T-cell (primary cell): ENCODE measurements around the gene DTNB. TPM values are rescaled to one million over a fixed set of nuclear protein-coding genes. Genes with fewer than 3 reads are reported as not detected.
"Not testable (repeated sequence)": the region's sequence is repeated elsewhere in the genome, so short reads cannot be mapped to it uniquely, and the experiment has no call there.

ENCODE experiments used
- ATAC-seq, 4 experiments: fragments of 200-7000 bp in 3 of 4; fragments of 150-1000 bp in 1 of 4; cut with Tn5 transposase; replicated peaks in 1 of 4; 1 replicate in 3 of 4; 2 replicates in 1 of 4; pipeline ENCODE4 v1.10.0; 2021; ENCODE audit warnings: moderate library complexity in 3 of 4, mild to moderate bottlenecking in 2 of 4, moderate number of reproducible peaks in 1 of 4
- CTCF ChIA-PET, 2 donors: fragments of 300-600 bp; sonication (Branson Sonifier 250); formaldehyde crosslinking; loops; one replicate each; lab custom pipeline; 2022; ENCODE audit warnings: antibody characterized with exemption in 2 of 2; lab: Charles Lee
- POLR2A ChIA-PET, 2 donors: fragments of 300-600 bp; sonication (Branson Sonifier 250); formaldehyde crosslinking; loops; one replicate each; lab custom pipeline; 2022; ENCODE audit warnings: antibody characterized with exemption in 2 of 2; lab: Charles Lee
- DNase-seq, 35 experiments: peaks; one replicate each; pipeline versions ENCODE4 v3.0.0 to v3.0.0-alpha.2; 2013 to 2023
- H3K27ac ChIP-seq: one replicate; pipeline ENCODE4 v1.5.1; 2013; ENCODE audit warnings: low read length
- H3K27me3 ChIP-seq, 2 experiments: replicated peaks in 1 of 2; 1 replicate in 1 of 2; 2 replicates in 1 of 2; pipeline versions ENCODE4 v1.6.1 to v1.7.0; 2013; ENCODE audit warnings: low read length in 1 of 2, mixed read lengths in 1 of 2; ENCODE audit not compliant: control insufficient read depth in 2 of 2, insufficient read depth in 2 of 2; ENCODE audit errors: extremely low read depth in 1 of 2
- H3K36me3 ChIP-seq, 2 donors: 1 replicate in 1 of 2; 2 replicates in 1 of 2; pipeline versions ENCODE4 v1.6.1 to v1.7.0; 2013; ENCODE audit warnings: low read length in 1 of 2; ENCODE audit not compliant: control insufficient read depth in 2 of 2, insufficient read depth in 1 of 2; ENCODE audit errors: extremely low read depth in 1 of 2
- H3K4me1 ChIP-seq, 2 experiments: 1 replicate in 1 of 2; 2 replicates in 1 of 2; pipeline versions ENCODE4 v1.6.1 to v1.7.0; 2013; ENCODE audit warnings: low read length in 2 of 2, mixed read lengths in 1 of 2; ENCODE audit not compliant: insufficient read depth in 2 of 2, control insufficient read depth in 1 of 2; ENCODE audit errors: extremely low read depth in 1 of 2
- H3K4me3 ChIP-seq, 2 donors: 1 replicate in 1 of 2; 2 replicates in 1 of 2; pipeline versions ENCODE4 v1.5.1 to v1.7.0; 2013; ENCODE audit warnings: mild to moderate bottlenecking in 2 of 2, low read length in 1 of 2, moderate library complexity in 1 of 2; ENCODE audit not compliant: control insufficient read depth in 1 of 2; ENCODE audit errors: extremely low read depth in 1 of 2
- H3K9me3 ChIP-seq: 2 replicates; pipeline ENCODE4 v1.7.0; 2013
- H3K27ac Mint-ChIP-seq, 2 donors: one replicate each; pipeline ENCODE4 v1.8.0; 2020 to 2021; ENCODE audit warnings: mild to moderate bottlenecking in 2 of 2, mixed read lengths in 2 of 2
- H3K27me3 Mint-ChIP-seq, 2 donors: one replicate each; pipeline ENCODE4 v1.8.0; 2021 to 2022; ENCODE audit warnings: mixed read lengths in 2 of 2
- H3K36me3 Mint-ChIP-seq: one replicate; pipeline ENCODE4 v1.8.0; 2021; ENCODE audit warnings: mixed read lengths
- H3K4me1 Mint-ChIP-seq, 3 donors: one replicate each; pipeline ENCODE4 v1.8.0; 2020 to 2022; ENCODE audit warnings: mixed read lengths in 3 of 3, mild to moderate bottlenecking in 1 of 3
- H3K4me3 Mint-ChIP-seq, 3 donors: one replicate each; pipeline ENCODE4 v1.8.0; 2020 to 2022; ENCODE audit warnings: mild to moderate bottlenecking in 3 of 3, mixed read lengths in 3 of 3, moderate library complexity in 3 of 3
- H3K9me3 Mint-ChIP-seq, 3 donors: one replicate each; pipeline ENCODE4 v1.8.0; 2020 to 2022; ENCODE audit warnings: mixed read lengths in 3 of 3
- WGBS: methylation state at CpG from one replicate; pipeline ENCODE4 v1.1.5; 2013; ENCODE audit warnings: missing lambda C conversion rate; ENCODE audit not compliant: insufficient coverage; 5-methylcytosine and 5-hydroxymethylcytosine counted together
- total RNA-seq, 35 experiments: library from RNA in 6 of 35; stranded (reverse) in 6 of 35; fragments of 120-200 nt in 1 of 35; gene quantifications; one replicate each; pipeline versions ENCODE4 v1.2.1 to v1.2.4 and lab custom pipeline; 2013 to 2026

The DTNB gene
- total RNA-seq, 5 donors from 2014 or later (not counting 1 experiment from before 2014, with no cell fraction given), result 33.4 to 45.7 (median 39.6) TPM

DNA sequence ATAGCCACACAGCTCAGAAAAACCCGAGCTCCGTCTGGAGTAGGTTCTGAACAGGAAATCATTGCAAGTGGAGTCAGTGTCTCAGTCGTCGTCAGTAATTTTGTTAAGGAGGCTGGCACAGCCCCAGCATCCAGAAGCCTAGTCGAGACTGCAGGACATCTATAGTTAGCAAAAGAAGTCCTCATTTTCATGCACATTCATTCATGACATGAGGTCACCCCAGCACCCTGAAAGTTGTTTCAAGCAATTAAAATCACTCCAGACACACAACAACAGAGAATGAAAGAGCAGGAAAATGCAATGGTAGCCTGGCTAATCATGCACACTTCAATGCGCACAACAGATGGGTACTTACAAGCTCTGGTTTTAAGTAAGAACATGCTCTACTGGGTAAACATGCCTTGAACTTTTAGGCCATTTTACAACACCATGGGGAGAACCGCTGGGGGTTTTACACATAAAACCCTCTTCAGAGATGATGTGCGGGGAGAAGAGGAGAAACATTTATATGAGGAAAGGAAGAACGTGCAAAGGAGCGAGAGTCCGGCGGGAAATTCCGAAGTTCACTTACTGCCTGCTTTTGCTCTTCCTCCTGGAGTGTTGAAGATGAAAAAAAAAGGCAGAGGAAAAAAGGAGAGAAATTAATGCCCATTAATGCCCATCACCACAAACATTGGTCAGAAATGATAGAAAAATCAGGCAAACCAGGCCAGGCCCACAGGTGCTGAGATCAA is 254.3 kb downstream of the DTNB start:
- Mint-ChIP-seq H3K27me3 (no peaks in the 10 kb centered on the region), H3K9me3 (peaks cover 0 to 4% (median 3%) of the 10 kb centered on the region in 3 donors), H3K27ac (no peak overlapping the region), H3K4me3 (no peak overlapping the region), H3K4me1 (peaks cover 3 to 17% (median 4%) of the 10 kb centered on the region in 3 donors), H3K36me3 (peaks cover 42% of the 10 kb centered on the region)
- 79% methylated on average over 4 of the region's 13 CpGs for WGBS
- Histone ChIP-seq H3K36me3 (peaks cover 0 to 15% of the 10 kb centered on the region in 2 donors), H3K9me3 (no peaks in the 10 kb centered on the region), H3K4me1 (no peaks in the 10 kb centered on the region), H3K4me3 (no peak overlapping the region), H3K27ac (no peak overlapping the region), H3K27me3 (no peaks in the 10 kb centered on the region)
- DNase-seq (no peak), ATAC-seq (no peak)
- POLR2A ChIA-PET, result interaction anchor here (0.6 to 0.7 kb wide), 3 partner anchors 27 to 409 kb away, joined by 4 to 13 read pairs (median 5); no protein-coding TSS in a partner anchor
- CTCF ChIA-PET, result interaction anchor here in 1 of 2 donors (0.6 kb wide), 1 partner anchor 62 kb away, joined by 3 read pairs; no protein-coding TSS in a partner anchor

DNA sequence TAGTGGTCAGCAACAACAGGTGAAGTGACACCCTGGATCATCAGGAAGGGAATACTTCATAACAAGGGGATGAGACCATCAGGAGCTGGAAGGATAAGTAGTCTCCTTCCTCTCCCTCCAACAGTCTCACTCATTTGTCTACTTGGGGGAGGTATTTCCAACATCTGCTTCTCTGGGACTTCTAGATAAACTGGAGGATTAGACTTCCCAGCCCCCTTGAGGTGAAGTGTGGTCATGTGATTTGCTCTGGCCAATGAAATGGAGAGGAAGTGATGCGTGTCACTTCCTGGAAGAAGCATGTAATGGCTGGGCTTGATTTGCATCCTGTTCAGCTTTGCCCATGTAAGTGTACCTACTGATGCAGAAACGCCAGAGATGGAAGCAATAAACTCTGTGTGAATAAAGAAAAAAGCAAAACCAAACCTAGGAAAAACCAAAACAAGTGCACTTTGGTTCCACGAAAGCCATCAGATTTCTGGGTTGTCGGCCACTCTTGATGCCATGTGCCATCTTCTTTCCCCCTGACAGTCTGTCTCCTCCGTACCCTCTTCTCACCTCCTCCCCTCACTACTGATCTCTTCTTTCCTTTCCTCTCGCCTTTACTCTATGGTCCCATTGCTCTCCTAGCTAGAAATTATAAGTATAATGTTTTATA is 255.5 kb downstream of the DTNB start:
- CTCF ChIA-PET, result no interaction called here
- POLR2A ChIA-PET, result interaction anchor here in 1 of 2 donors (0.7 kb wide), 1 partner anchor 288 kb away, joined by 5 read pairs; no protein-coding TSS in a partner anchor
- H3K9me3 ChIP-seq, result no peaks in the 10 kb centered on the region
- H3K4me3 ChIP-seq, result no peak overlapping the region
- Mint-ChIP-seq H3K36me3 (peaks cover 42% of the 10 kb centered on the region), H3K27ac (no peak overlapping the region), H3K4me1 (peaks cover 3 to 17% (median 4%) of the 10 kb centered on the region in 3 donors), H3K4me3 (no peak overlapping the region), H3K9me3 (peaks cover 0 to 4% (median 3%) of the 10 kb centered on the region in 3 donors), H3K27me3 (no peaks in the 10 kb centered on the region)
- DNase-seq, result no peak
- peaks cover 0 to 15% of the 10 kb centered on the region in 2 donors for H3K36me3 ChIP-seq
- ATAC-seq, result no peak
- H3K4me1 ChIP-seq, result no peaks in the 10 kb centered on the region
- no peak overlapping the region for H3K27ac ChIP-seq
- WGBS, result 100% methylated on average over 2 of the region's 6 CpGs
- no peaks in the 10 kb centered on the region for H3K27me3 ChIP-seq

DNA sequence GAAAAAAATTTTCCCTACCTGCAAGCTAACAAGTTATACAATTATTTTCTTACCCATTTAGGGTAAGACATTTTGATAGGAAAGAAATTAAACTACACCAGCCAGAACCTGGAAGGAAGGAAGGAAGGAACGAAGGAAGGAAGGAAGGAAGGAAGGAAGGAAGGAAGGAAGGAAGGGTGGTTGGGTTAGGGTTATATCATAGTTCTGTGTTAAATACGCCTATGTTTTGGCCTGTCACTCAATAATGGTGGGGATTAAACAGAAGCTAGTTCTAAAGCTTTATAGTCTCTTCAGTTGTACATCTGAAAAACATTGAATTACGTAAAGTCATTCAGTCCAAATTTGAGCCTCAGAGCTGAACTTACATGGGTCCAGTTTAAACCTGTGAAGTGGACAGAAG is 256.7 kb downstream of the DTNB start:
- H3K4me3 ChIP-seq, result no peak overlapping the region
- Mint-ChIP-seq H3K4me1 (peaks cover 3 to 17% (median 4%) of the 10 kb centered on the region in 3 donors), H3K27ac (no peak overlapping the region), H3K9me3 (peaks cover 0 to 4% (median 3%) of the 10 kb centered on the region in 3 donors), H3K27me3 (no peaks in the 10 kb centered on the region), H3K4me3 (no peak overlapping the region), H3K36me3 (peaks cover 42% of the 10 kb centered on the region)
- H3K9me3 ChIP-seq, result no peaks in the 10 kb centered on the region
- H3K4me1 ChIP-seq, result no peaks in the 10 kb centered on the region
- DNase-seq, result no peak
- 67% methylated on average over 1 of the region's 3 CpGs for WGBS
- peaks cover 0 to 15% of the 10 kb centered on the region in 2 donors for H3K36me3 ChIP-seq
- POLR2A ChIA-PET, result interaction anchor here in 1 of 2 donors (0.5 to 0.6 kb wide), 2 partner anchors 287 to 1366 kb away, joined by 4 read pairs; no protein-coding TSS in a partner anchor
- no peak overlapping the region for H3K27ac ChIP-seq
- CTCF ChIA-PET, result no interaction called here
- ATAC-seq, result no peak
- no peaks in the 10 kb centered on the region for H3K27me3 ChIP-seq

DNA sequence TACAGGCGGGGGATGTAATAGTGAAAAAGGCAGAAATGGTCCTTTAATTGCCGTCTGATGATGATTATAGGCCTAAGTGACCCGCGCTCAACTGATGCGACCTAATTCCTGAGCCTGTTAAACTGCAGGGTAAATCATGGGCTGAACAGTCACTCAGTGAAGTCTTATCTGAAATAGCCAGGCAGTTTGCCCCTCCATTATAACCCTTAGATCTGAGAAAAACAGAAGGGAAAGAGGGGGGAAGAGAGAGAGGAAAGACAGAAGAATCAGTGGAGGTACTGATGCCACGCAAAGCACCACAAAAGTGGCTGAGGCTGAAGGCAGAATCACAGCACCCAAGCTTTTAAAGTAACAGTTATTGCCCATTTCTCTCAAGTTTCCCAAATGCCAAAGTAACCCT is 258.6 kb downstream of the DTNB start:
- Mint-ChIP-seq H3K4me3 (no peak overlapping the region), H3K36me3 (peaks cover 35% of the 10 kb centered on the region), H3K9me3 (peaks cover 0 to 4% (median 3%) of the 10 kb centered on the region in 3 donors), H3K27me3 (no peaks in the 10 kb centered on the region), H3K27ac (no peak overlapping the region), H3K4me1 (peaks cover 3 to 15% (median 4%) of the 10 kb centered on the region in 3 donors)
- peaks cover 0 to 13% of the 10 kb centered on the region in 2 donors for H3K36me3 ChIP-seq
- peaks cover 0 to 2% of the 10 kb centered on the region in 2 experiments for H3K4me1 ChIP-seq
- no peak overlapping the region for H3K27ac ChIP-seq
- DNase-seq (no peak), ATAC-seq (no peak)
- H3K9me3 ChIP-seq, result no peaks in the 10 kb centered on the region
- no peak overlapping the region for H3K4me3 ChIP-seq
- ChIA-PET POLR2A (interaction anchor here (0.6 to 0.7 kb wide), 3 partner anchors 52 to 745 kb away, joined by 3 to 13 read pairs (median 5); no protein-coding TSS in a partner anchor), CTCF (interaction anchor here (0.6 kb wide), 2 partner anchors 61 to 659 kb away, joined by 3 read pairs; no protein-coding TSS in a partner anchor)
- WGBS, result 89% methylated on average over 2 of the region's 6 CpGs
- peaks cover 0 to 2% of the 10 kb centered on the region in 2 experiments for H3K27me3 ChIP-seq

DNA sequence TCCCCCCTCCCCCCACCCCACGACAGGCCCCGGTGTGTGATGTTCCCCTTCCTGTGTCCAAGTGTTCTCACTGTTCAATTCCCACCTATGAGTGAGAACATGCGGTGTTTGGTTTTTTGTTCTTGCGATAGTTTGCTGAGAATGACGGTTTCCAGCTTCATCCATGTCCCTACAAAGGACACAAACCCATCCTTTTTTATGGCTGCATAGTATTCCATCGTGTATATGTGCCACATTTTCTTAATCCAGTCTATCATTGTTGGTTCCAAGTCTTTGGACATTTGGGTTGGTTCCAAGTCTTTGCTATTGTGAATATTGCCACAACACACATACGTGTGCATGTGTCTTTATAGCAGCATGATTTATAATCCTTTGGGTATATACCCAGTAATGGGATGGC is 260.0 kb downstream of the DTNB start:
- H3K27ac ChIP-seq, H3K9me3 ChIP-seq, H3K4me1 Mint-ChIP-seq, ATAC-seq, H3K9me3 Mint-ChIP-seq, H3K27me3 Mint-ChIP-seq, DNase-seq, POLR2A ChIA-PET, H3K4me3 Mint-ChIP-seq, CTCF ChIA-PET, H3K27me3 ChIP-seq, H3K4me1 ChIP-seq, H3K4me3 ChIP-seq, H3K36me3 ChIP-seq, H3K27ac Mint-ChIP-seq: not testable (repeated sequence)
- H3K36me3 Mint-ChIP-seq, result peaks cover 25% of the 10 kb centered on the region
- WGBS, result no CpG with 5 or more reads among the region's 7 CpGs

DNA sequence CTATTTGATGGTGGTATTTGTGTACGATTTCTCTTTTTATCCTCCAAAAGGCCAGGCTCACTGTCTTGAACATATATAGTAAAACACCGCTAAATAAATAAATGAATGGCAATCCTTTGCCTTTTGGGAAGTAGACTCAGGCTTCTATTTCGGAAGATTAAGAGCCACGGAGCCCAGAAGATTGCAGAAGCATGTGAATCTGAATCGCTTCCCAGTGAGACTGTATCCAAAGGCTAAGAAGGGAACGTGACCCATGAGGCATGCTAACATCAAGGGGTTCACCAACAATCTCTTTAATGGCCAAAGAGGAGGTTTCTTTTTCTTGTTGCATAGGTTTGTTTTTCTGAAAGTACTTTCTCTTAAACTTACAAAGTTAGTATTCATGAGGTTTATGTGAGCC is 261.6 kb downstream of the DTNB start:
- DNase-seq (no peak), ATAC-seq (no peak)
- Histone ChIP-seq H3K4me1 (peaks cover 0 to 2% of the 10 kb centered on the region in 2 experiments), H3K27ac (no peak overlapping the region), H3K27me3 (peaks cover 0 to 2% of the 10 kb centered on the region in 2 experiments), H3K4me3 (no peak overlapping the region), H3K36me3 (no peaks in the 10 kb centered on the region), H3K9me3 (no peaks in the 10 kb centered on the region)
- Mint-ChIP-seq H3K9me3 (no peaks in the 10 kb centered on the region), H3K4me3 (no peak overlapping the region), H3K4me1 (peaks cover 0 to 6% (median 0%) of the 10 kb centered on the region in 3 donors), H3K36me3 (peaks cover 16% of the 10 kb centered on the region), H3K27ac (no peak overlapping the region), H3K27me3 (no peaks in the 10 kb centered on the region)
- 100% methylated on average over 2 of the region's 6 CpGs for WGBS
- ChIA-PET POLR2A (no interaction called here), CTCF (no interaction called here)
